Testis (tissue), 5 donors: Measurements from ENCODE around the gene IMPG2. TPM values are rescaled to one million over a fixed set of nuclear protein-coding genes. Genes with fewer than 3 reads are reported as not detected.

Experiments used
- DNase-seq: peaks from one replicate; pipeline ENCODE4 v3.0.0-alpha.2; 2019
- H3K27ac ChIP-seq, 2 donors: fragments of 200-600 bp; sonication (generic); one replicate each; pipeline ENCODE4 v1.5.1; 2019
- H3K27me3 ChIP-seq: fragments of 200-600 bp; sonication (generic); one replicate; pipeline ENCODE4 v1.5.1; 2019
- H3K36me3 ChIP-seq: fragments of 200-600 bp; sonication (generic); one replicate; pipeline ENCODE4 v1.5.1; 2017; ENCODE audit warnings: low read depth; ENCODE audit errors: missing control alignments
- H3K4me1 ChIP-seq: fragments of 200-600 bp; sonication (generic); one replicate; pipeline ENCODE4 v1.5.1; 2019
- H3K4me3 ChIP-seq, 2 donors: fragments of 200-600 bp; sonication (generic); one replicate each; pipeline ENCODE4 v1.5.1; 2017 to 2019
- H3K9me3 ChIP-seq: fragments of 200-600 bp; sonication (generic); one replicate; pipeline ENCODE4 v1.5.1; 2017
- CTCF ChIP-seq, 3 experiments: fragments of 450-650 bp in 2 of 3; fragments of 200-600 bp in 1 of 3; sonication (generic) in 1 of 3; IDR thresholded peaks; one replicate each; pipeline ENCODE4 v1.5.1; 2016 to 2019; ENCODE audit warnings: antibody characterized with exemption in 3 of 3, mild to moderate bottlenecking in 2 of 3, moderate library complexity in 1 of 3
- POLR2A ChIP-seq: fragments of 450-650 bp; IDR thresholded peaks from one replicate; pipeline ENCODE4 v1.6.1; 2017; ENCODE audit warnings: antibody characterized with exemption, mild to moderate bottlenecking, moderate library complexity
- WGBS, 2 donors: methylation state at CpG; one replicate each; pipeline ENCODE4 v1.1.5; 2018; 5-methylcytosine and 5-hydroxymethylcytosine counted together
- intact Hi-C: fragments of 100-400 bp; cut with DNase I; formaldehyde crosslinking; loops from one replicate; pipeline ENCODE4 v1.15.1; 2023; ENCODE audit warnings: low total_unique reads
- long read RNA-seq, 2 donors: transcript quantifications; one replicate each; lab custom pipeline, GENCODE V29; 2026
- polyA plus RNA-seq: library from polyadenylated mRNA; stranded (reverse); fragments of 350-450 nt; fragmentation: Illumina TruSeq; extraction: RNeasy Lipid Tissue Mini Kit (QIAGEN cat#74804); gene quantifications from one replicate; pipeline ENCODE4 v1.2.3, GENCODE V29; 2014; ENCODE audit warnings: low read depth, low replicate concordance; ENCODE audit not compliant: insufficient read depth
- total RNA-seq, 2 donors: library from RNA; depleted of rRNA; stranded (reverse); fragments of >200 nt; gene quantifications; one replicate each; pipeline ENCODE4 v1.2.3, GENCODE V29; 2016

Gene IMPG2
- under 1 TPM; 0.39 to 0.50 TPM for total RNA-seq
- 0.53 TPM for polyA plus RNA-seq
- long read RNA-seq, donor 1 = 0 reads
- long read RNA-seq, donor 2 = 0 reads

DNA sequence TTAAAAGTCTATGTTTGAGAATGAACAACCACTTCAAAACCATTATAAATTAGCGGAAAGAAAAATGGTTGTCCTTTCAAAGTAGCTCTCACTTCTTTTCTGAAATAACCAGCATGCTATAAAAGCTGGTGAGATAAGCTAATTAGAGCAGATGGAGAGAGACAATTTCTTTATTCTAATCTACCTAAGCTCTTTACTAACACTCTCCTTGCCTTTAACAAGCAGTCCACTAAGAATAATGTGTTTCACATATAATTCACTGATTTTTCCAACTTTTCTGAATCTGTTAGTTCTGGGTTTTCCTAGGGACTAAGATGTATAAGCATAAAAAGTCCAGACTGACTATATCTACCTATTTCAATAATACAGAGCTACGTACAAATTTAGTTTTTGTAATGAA lies at the start of gene IMPG2:
Gene IMPG2 (minus strand): TSS at position 101 of the 400 bp plus-strand sequence. CDS start 203 bp downstream, outside the sequence.
- 94 to 97% methylated on average over 2 of the region's 2 CpGs for WGBS, 2 donors
- Histone ChIP-seq H3K27ac (no peak within 1 kb of the TSS), H3K27me3 (no peaks in the 10 kb centered on the region), H3K9me3 (no peaks in the 10 kb centered on the region), H3K36me3 (no peaks in the 10 kb centered on the region), H3K4me1 (no peaks in the 10 kb centered on the region), H3K4me3 (no peak within 1 kb of the TSS)
- intact Hi-C loops = no loop called here
- TF ChIP-seq POLR2A = no peak
- DNase-seq = no peak

DNA sequence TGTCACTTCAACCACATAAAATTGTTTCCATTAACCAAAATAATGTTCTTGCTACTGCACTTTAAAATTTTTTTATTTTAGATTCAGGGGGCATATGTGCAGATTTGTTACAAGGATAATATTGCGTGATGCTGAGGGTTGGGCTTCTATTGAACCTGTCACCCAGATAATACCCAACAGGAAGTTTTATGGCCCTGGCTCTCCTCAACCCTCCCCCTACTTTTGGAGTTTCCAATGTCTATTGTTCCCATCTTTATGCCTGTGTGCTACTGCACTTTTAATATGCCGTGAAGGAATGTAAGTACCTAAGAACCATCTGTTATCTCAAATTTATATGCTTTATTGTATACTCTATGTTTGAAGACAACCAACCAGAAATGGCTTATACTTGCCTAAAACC lies 42.0 kb upstream of the IMPG2 start:
- Histone ChIP-seq H3K4me3 (no peak overlapping the region), H3K27me3 (no peaks in the 10 kb centered on the region), H3K27ac (no peak overlapping the region), H3K4me1 (no peaks in the 10 kb centered on the region), H3K36me3 (no peaks in the 10 kb centered on the region), H3K9me3 (no peaks in the 10 kb centered on the region)
- TF ChIP-seq CTCF (IDR thresholded peaks at IDR 0.05) (no peak), POLR2A (no peak)
- no peak for DNase-seq
- intact Hi-C loops = no loop called here
- 84 to 89% methylated on average over 2 of the region's 2 CpGs for WGBS, 2 donors

DNA sequence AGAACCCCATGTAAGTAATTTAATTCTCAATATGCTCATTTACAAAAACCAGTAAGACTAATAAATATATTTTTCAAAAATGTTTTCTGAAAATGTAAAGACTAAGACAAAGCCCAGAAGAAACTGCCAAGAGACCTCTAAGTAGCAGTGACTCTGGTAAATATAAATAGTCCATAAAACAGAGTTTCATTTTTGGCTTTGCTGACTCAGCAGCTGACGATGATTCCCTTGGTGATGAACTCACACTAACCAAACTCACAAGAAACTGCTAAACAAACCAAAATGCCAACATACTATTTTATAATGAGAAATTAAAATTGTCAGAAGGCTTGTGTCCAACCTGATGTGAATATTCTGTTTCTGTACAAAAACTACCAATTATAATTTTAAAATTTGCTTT lies 31.5 kb upstream of the IMPG2 start:
- no peak overlapping the region for H3K27ac ChIP-seq
- H3K27me3 ChIP-seq = no peaks in the 10 kb centered on the region
- WGBS, 2 donors = 73 to 88% methylated on average over 1 of the region's 1 CpG
- intact Hi-C loops = no loop called here
- DNase-seq = no peak
- H3K9me3 ChIP-seq = no peaks in the 10 kb centered on the region
- no peak overlapping the region for H3K4me3 ChIP-seq
- no peaks in the 10 kb centered on the region for H3K4me1 ChIP-seq
- no peak for TF ChIP-seq CTCF (IDR thresholded peaks at IDR 0.05)
- TF ChIP-seq POLR2A = no peak
- no peaks in the 10 kb centered on the region for H3K36me3 ChIP-seq

DNA sequence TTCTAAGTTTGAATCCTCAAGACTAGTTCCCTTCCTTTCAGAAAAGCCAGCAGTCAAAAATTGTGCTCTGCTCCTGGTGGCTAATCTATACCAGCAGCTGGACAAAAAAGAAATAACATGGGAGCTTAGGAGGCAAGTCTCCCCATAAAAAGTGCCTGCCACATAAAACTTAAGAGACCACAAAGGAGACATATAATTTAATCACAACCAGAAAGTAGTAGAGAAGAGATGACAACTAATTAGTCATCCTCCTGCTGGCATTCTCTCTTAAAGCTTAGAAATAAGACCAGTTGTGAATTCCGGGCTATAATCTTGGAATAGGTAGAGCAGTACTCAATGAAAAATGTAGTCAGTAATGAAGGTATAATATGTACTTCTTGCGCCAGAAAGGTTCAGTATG lies 20.2 kb upstream of the IMPG2 start:
- 69 to 79% methylated on average over 2 of the region's 2 CpGs for WGBS, 2 donors
- no peak for DNase-seq
- no peaks in the 10 kb centered on the region for H3K36me3 ChIP-seq
- H3K4me1 ChIP-seq = no peaks in the 10 kb centered on the region
- H3K27me3 ChIP-seq = no peaks in the 10 kb centered on the region
- H3K4me3 ChIP-seq = no peak overlapping the region
- no peak for TF ChIP-seq POLR2A
- no peak for TF ChIP-seq CTCF (IDR thresholded peaks at IDR 0.05)
- intact Hi-C loops = no loop called here
- no peaks in the 10 kb centered on the region for H3K9me3 ChIP-seq
- no peak overlapping the region for H3K27ac ChIP-seq

DNA sequence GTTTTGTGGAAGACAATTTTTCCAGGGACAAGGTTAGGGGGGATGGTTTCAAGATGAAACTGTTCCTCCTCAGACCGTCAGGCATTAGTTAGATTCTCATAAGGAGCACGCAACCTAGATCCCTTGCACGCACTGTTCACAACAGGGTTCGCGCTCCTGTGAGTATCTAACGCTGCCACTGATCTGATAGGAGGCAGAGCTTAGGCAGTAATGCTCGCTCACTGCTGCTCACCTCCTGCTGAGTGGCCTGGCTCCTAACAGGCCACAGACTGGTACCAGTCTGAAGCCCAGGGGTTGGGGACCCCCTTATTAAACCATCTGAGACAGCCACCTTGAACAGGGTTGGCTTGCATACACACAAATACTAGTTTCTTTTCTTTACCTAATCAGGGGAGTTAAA lies 13.5 kb upstream of the IMPG2 start:
- no peaks in the 10 kb centered on the region for H3K36me3 ChIP-seq
- H3K27ac ChIP-seq = no peak overlapping the region
- 78 to 82% methylated on average over 7 of the region's 7 CpGs for WGBS, 2 donors
- H3K27me3 ChIP-seq = no peaks in the 10 kb centered on the region
- H3K4me3 ChIP-seq = no peak overlapping the region
- no peaks in the 10 kb centered on the region for H3K9me3 ChIP-seq
- intact Hi-C loops = no loop called here
- no peak for DNase-seq
- H3K4me1 ChIP-seq = no peaks in the 10 kb centered on the region
- TF ChIP-seq POLR2A (no peak), CTCF (IDR thresholded peaks at IDR 0.05) (no peak)
